GM21529 (cell line): ENCODE measurements around the gene KATNIP.

Experiments
- ATAC-seq: cut with Tn5 transposase; IDR thresholded peaks from one replicate; pipeline ENCODE4 v1.9.1; 2021; ENCODE audit not compliant: unreplicated experiment

Gene KATNIP

DNA sequence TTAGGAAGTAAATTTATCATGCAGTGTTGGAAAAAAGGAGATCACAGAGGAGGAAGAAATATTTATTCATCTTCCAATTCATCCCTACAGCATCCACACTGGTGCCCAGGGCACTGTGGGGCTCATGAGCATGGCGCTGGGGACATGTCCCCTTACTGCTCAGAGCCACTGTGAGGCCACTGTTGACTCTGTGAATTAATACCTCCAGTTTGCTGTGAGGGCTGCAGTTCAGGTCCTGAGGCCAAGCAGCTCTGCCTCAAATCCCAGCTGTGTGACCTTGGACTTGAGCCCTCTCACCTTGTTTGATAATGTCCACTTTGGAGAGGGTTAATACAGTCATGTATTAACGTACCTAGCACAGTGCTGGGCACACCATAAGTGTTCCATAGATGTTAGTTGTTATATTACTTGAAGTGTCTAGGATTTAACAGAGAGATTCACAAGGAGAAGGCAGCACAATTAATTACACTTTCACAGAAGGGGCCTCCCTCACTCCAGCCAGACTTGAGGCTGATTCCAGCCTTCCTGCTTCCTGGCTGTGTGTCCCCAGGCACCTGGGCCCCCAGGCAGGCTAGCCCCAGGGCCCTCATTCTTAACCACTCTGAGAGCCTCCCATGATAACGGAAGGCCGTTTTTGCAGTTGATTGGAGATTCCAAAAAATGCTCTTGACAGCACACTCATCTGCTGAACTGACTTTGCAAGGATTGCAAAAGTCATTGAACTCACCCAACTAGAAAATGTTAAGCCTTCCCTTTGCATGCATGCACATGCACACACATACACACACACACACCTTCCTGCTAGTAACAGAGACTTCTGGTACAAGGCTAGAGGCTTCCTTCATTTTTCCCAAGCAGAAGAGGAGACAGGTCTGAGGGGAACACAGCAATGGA is 29.4 kb downstream of the KATNIP start:
- ATAC-seq, result no peak

DNA sequence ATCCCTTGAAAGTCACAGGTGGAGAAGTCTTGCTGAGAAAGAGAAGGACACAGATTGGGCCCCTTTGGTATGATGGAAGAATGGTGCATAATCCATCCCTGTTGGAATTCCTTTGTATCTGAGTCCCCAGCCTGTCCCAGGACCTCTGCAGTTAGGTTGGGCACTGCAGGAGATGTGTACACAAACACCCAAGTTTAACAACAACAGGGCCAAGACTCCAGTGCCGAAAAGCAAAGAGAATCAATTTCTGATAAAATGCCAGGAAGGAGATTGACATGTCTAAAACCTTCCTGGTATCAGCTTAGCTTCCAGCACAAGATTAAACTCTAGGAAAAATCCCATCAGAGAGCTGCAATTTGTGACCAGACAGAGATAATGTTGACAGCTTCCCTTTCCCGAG is 32.9 kb downstream of the KATNIP start:
- ATAC-seq, result no peak

DNA sequence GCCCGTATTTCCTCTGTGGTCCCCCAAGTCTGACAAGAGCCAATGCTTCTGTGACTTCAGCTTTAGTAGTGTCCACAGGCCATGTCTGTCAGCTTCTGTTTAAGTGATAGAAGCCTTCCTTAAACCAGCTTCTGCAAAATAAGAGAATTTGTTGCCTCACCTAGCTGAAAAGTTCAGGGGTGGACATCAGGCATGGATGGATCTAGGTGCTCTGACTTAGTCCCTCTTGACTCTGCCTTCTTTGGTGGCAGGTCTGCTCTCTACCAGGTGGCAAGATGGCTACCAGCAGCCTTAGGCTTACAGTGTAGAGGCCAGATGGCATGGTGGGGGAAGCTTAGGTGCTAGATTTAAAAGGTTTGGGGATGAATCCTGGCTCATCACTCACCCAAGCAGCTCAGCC is 33.7 kb downstream of the KATNIP start:
- no peak for ATAC-seq

DNA sequence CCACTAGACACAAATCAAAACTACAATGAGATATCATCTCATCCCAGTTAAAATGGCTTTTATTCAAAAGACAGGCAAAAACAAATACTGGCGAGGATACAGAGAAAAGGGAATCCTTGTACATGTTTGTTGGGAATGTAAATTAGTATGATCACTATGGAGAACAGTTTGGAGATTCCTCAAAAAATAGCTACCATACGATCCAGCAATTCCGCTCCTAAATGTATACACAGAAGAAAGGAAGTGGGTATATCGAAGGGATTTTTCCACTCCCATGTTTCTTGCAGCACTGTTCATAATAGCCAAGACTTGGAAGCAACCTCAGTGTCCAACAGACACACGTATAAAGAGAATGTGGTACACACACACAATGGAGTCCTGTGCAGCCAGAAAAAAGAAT is 35.3 kb downstream of the KATNIP start:
- no peak for ATAC-seq

DNA sequence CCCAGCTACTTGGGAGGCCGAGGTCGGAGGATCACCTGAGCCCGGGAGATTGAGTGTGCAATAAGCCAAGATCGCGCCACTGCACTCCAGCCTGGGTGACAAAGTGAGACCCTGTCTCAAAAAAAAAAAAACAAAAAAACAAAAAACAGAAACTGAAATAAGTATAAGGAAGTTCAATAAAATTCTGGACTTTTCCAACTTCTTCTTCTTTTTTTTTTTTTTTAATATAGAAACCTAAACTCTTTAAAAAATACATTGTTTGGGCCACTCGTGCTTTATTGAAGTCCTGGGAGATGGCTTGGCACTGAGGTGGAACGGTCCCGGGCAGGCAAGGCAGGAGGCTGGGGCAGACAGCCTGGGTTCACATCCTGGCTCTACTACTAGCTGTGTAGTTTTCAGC is 36.8 kb downstream of the KATNIP start:
- no peak for ATAC-seq

DNA sequence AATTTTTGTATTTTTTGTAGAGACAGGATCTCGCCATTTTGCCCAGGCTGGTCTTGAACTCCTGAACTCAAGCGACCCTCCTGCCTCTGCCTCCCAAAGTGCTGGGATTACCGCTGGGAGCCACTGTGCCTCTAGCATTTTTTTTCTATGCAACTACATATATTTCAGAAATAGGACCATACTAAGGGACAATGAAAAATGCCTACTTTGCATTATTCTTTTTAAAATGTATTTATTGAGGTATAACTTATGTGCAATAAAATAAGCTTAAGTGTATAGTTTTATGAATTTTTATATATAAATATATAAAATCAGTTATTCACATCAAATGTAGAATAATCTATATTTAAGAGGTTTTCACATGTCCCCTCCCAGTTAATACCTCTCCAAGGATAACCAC is 38.1 kb downstream of the KATNIP start:
- ATAC-seq, result no peak

DNA sequence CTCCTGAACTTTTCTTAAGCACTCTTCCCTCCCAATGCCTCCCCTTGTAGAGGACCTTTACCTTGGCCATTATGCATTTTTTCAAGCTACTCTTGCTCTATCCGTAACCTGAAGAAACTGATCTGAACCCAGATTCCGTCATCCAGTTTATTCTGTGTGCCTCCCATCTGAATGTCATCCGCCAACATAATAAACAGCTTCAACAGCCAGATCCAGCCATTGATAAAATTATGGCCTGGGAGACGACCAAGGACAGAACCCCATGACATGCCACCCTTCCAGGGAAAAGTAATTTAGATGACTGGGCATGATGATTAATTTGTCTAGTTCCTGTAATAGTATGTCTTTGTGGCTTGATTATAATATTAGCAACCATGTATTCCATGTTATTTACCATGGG is 41.9 kb downstream of the KATNIP start:
- no peak for ATAC-seq

DNA sequence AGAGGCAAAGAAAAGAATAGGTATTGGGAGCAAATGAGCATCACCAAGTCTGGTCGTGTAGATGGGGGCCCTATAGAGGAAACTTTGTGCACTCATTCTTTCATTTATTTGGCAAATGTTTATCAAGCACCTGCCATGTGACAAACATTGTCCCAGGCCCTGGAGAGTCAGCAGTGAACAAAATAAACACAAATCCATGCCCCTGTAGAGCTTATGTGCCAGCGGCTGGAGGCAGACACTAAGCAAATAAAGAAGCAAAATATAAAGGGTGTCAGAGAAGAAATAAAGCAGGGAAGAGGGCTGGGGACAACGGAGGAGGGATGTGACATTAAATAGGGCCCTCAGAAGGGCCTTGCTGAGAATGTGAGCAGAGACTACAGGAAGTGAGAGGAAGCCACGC is 45.5 kb downstream of the KATNIP start:
- no peak for ATAC-seq

DNA sequence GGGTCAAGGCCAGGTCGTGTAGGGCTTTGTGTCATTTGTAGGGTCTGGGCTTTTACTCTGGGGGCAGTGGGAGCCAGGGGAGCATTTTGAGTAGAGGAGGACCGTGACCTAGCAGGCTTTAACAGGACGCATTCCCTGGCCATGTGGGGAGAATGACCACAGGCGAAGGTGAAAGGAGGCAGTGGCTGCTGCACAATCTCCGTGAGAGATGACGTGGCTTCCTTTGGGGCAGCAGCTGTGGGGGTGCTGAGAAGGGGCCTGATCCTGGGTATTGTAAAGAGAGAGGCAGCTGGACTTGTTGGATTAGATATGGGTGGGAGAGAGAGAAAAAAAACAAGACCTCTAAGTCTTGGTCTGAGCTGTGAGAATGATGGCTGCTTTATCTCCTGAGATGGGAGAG is 46.0 kb downstream of the KATNIP start:
- no peak for ATAC-seq

DNA sequence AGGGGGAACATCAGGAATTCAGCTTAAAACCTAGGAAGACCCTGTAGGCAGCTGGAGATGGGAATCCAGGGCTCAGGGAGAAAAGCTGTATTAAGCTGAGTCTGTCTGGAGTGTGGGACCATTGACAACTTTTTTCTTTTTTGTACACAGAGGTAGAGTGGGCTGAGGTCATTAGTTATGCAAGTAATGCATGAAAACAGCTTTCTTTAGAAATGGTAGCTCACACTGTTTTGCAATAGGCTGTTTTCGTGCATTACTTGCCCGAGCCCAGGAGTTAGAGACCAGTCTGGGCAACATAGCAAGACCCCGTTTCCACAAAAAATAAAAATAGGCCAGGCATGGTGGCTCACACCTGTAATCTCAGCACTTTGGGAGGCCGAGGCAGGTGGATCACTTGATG is 46.5 kb downstream of the KATNIP start:
- no peak for ATAC-seq

DNA sequence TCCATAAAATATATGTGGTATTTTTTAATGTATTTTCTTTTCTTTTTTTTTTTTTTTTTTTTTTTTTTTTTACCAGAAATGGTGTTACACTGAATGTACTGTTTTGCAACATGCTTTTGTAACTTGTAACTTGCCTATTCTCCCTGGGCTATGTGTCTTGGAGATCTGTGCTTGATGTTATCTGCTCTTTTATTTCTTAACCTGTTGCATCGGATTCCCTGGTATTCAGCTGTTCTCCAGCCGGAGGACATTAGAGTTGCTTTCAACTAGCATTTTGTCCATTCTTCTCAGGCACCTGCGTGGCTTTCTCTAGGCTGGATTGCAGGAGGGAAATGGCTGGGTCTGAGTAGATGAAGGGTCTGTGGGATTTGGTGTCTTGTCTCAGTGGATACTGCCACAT is 47.4 kb downstream of the KATNIP start:
- no peak for ATAC-seq

DNA sequence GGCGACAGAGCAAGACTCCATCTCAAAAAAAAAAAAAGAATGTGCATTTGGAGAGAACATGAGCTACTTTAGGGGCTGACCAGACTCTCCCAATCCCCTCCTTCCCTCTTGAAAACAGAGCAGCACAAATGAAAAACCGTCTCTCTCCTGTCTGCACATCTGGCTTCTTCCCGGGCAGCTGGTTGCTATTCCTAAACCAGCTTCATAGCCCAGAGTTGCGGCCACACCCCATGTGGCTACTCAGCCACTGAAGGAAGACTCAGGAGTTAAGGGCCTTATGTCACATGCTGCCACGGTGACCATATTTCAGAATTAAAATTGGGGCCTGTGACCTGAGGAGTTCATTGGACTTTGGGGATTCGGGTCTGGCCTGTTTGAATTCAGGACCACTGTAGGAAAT is 48.3 kb downstream of the KATNIP start:
- ATAC-seq, result no peak

DNA sequence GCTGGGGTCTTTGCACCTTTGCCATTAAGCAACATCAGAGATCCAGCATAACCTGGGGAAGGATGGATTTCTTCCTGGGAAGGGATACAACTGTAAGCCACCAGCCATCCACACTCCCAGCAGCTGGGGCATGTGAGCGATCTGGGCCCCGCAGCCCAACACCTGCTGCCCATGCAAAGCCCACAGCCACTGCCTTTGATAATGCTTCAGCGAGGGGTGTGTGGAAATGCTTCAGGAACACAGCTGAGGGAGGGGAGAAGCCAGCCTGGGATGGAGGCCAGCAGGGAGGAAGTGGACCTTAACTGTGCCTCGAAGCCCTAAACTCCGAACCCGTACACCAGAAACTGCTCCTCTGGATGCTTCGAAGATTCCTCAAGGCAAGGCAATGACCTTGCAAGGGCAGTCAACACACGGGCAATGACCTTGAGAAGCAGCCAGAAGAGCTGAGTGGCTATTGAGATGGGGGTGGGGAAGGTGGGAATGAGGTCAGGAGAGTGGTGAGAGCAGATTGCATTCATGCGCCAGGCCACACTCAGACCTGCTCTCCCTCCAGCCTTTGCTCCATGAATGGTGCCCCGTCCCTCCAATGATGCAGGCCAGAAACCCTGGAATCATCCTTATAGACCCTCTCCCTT is 49.1 kb downstream of the KATNIP start:
- no peak for ATAC-seq

DNA sequence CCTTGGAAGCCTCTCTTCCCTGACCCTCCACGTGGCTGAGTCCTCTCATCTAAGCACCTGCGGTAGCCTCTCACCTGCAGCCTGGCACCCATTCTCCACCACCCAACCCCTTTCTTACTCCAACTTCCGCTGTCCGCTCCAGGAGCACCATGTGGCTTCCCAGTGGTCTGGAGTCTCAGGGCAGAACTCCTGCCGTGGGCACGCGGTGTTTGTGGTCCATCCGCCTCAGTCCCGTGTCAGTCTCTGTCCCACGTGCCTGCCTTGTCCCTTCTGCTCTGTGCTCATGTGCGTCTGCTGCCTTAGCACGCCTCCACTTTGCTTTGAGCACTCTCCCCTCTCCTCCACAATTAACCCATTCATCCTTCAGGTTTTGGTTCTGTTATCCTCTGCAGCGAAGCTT is 49.7 kb downstream of the KATNIP start:
- no peak for ATAC-seq
